SKM-1 (cell line): Measurements from ENCODE around the gene DNAH17.

ENCODE experiments used
- DNase-seq: peaks from one replicate; lab custom pipeline; 2025; ENCODE audit not compliant: unreplicated experiment; lab: John Stamatoyannopoulos, UW

The DNAH17 gene

GRCh38 chr17:78550464-78550863 lies 26.7 kb downstream of the DNAH17 start:
- no peak for DNase-seq

DNA sequence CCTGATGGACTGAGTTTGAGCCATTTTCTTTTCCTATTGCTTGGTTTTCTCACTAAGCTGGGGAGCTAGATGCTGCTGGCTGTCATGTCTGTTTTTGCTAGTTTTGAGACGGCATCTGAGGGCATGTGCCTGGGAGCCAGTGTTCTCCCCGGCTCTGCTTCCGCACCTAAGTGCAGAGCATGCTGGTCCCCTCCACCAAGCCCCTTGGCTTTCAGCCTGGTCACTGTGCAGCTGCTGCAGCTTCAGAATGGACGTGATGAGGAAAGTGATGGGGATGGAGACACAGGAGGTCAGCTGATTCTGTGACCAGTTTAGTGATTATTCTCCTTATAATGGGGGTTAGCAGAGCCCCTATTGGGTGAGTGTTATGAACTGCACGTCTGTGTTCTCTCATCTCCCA lies 28.5 kb downstream of the DNAH17 start:
- no peak for DNase-seq

DNA sequence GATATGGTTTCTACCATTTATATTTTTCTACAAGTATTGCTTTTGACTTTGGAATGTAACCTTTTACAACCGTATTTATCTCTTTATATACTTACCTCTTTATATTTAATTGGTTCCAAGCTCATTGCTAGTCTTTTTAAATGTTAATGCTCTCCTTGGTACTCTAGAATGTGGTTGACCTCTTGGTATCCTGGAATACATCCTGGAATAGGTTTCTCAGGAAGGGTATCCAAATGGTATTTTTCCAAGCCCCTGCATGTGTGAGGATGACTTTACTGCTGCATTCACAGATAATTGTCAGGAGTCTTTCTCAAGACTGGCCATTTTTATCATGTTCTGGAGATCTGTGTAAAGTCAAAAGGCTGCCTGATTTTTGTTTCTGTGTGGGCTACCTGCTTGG lies 30.2 kb downstream of the DNAH17 start:
- DNase-seq, result no peak

DNA sequence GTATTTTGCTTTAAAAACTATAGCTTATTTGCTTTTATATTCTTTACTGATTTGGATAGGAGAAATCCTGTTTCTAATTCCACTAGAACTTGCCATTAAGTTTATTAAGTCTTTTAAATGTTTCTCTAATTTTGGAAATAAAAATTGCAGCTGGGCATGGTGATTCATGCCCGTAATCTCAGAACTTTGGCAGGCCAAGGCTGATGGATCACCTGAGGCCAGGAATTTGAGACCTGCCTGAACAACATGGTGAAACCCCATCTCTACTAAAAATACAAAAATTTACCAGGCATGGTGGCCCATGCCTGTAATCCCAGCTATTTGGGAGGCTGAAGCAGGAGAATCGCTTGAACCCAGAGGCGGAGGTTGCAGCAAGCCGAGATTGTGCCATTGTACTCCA lies 30.7 kb downstream of the DNAH17 start:
- no peak for DNase-seq

- DNase-seq, result no peak
Measured at GRCh38 chr17:78544881-78545755, 32.1 kb downstream of the DNAH17 start.

- DNase-seq, result no peak
Measured at GRCh38 chr17:78541488-78542206, 35.5 kb downstream of the DNAH17 start.

DNA sequence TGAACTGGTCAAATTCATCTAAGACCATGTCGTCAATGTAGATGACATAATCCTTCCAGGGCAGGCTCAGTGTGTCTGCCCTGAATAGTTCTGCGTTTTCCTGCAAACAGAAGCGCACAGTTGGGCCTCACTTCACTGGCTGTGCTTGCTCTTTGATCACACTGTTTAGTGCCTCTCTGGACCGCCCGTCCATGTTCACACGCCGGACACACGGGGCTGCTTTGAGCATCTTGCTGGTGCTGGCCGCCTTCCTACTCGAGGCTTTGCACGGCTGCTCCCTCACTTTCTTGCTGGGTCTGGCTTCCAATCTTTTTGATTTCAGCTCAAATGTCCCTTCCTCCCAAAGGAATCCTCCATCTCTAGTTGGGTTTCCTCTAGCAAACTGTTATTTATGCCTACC lies 37.4 kb downstream of the DNAH17 start:
- no peak for DNase-seq

GRCh38 chr17:78538033-78538776 lies 39.0 kb downstream of the DNAH17 start:
- no peak for DNase-seq

- no peak for DNase-seq
Measured at GRCh38 chr17:78537217-78537860, 39.9 kb downstream of the DNAH17 start.

DNA sequence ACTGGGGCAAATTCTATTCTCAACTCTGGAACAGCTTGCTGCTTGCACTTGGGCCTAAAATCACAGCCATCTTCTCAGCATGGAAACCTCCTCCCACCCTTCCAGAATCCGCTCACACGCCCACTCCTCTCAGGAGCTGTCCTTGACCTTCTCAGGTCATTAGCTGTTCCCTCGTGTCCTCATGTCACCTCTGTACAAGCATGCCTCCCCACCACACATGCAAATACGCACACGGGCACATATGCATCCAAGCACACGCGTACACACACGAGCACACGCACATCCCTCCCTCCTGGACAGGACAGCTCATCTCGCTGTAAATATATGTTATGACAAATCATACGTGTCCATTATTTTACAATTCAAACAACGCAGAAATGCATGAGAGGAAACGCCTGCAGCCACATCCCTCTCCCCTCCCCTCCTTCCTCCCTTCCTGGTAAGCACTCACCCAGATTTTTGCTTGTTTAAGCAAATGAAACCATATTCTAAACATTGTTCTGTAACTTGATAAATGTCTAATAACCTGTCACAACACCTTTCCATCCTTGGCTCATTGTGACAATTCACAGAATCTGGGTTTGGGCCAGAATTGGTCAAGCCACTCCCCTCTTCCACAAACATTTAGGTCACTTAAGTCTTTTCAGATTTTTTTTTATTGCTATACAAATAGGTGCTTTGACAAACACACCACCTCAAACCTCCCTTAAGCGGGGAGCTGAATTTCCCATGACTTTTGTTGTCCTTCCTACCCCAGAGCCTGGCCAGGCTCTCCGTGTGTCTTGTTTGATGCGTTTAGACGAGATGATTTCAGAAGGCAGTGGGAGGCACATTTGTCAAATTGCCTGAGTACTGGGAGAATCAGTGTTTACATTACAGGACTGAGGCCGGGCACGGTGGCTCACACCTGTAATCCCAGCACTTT lies 41.7 kb downstream of the DNAH17 start:
- no peak for DNase-seq

DNA sequence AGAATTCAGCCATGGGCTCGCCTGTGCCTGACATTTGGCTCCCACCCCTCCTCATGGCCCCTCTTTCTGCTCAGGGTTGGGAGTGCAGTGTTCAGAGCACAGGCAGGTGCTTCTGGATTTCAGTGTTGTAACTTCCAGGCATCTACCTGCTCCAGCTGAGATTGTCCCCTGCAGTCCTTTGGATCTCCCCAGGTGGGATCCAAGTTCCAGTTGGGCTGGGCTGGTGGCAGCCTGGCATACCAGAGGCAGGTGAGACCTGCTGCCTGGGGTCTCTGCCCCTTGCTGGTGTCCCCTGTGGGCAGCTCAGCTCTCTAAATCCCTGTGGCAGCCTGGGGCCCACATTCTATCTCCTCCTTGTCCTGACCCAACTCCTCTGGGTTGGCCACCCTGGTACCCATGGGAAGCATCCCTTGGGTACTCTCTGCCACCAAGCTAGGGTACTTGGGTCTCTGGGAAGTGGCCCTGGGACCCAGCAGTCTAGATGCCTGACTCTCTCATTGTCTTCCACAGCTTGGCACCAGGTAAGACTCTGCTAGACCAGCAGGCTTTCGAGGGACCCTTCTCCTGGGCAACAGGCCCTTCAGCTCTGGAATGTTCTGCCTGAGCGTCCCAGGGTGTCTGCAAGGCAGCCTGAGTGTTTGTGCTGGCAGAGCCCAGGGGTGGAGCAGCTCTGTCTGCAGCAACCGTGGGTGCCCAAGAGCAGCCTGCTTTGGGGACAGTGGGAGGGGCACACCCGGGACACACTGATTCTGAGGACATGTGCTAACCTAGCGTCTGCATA lies 42.5 kb downstream of the DNAH17 start:
- DNase-seq, result no peak

DNA sequence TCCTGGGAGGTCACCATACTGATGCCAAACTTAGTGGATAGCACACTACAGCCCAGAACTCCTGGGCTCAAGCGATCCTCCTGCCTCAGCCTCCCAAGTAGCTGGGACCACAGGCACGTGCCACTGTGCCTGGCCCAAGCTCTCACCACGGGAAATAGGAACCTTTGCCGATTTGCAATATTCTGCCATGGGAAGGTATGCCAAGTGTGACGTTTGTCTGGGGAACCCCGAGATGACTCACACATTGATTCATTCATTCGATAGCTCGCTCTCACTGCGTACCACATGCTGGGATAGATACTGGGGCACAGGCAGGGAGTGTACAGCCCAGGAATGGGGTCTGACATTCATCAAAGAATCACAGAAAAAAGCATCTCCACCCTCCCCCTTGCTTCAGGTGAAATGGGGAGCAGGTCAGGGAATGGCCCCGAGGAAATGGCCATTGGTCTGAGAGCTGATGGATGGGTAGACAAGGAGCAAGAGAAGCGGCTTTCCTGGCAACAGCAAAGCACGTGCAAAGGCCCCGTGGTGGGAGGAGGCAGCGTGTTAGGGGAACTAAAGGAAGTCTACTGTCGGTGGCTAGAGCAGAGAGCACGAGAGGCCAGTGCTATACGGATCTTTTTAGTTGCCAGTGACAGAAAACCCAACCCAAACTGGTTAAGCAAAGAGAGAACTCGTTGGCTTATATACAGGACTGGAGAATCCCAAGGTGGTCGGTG lies 44.1 kb downstream of the DNAH17 start:
- DNase-seq, result no peak

GRCh38 chr17:78532311-78532710 lies 44.9 kb downstream of the DNAH17 start:
- DNase-seq, result no peak

- no peak for DNase-seq
Measured at GRCh38 chr17:78530675-78531074, 46.5 kb downstream of the DNAH17 start.

DNA sequence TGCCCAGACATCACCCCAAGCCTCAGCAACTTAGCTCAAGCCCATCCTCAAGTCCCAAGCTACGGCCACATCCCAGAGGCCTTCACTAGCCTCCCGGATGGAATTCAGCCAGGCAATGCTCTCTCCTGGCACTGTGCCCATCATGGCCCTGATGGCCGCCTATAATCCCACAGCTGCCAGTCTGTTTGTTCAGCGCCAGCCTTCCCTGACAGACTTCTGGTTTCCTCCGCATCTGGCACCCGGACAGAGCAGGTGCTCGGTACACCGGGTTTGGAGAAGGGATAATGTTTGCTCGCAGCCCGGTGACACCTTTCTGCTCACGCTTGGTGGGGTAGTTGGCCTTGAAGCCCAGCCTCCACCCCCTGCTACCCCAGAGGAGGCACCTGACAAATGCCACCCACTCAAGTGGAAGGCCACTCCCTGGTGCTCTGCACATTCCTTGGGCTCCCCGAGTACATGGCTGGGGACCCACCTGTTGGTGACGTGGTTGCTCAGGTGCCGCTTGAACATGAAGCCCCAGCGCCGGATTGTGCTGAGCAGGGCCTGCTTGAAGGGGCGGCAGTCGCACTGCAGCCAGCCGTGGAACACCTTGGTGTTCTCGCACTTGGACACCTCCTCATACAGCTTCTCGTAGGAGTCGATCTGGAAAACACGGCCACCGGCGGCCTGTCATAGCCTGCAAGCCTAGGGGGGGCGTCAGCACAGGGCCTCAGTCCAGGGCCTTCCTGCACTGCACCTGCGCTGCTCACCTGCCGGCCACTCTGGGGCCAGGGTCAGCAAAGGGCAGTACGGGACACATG lies 47.1 kb downstream of the DNAH17 start:
- DNase-seq, result no peak

DNA sequence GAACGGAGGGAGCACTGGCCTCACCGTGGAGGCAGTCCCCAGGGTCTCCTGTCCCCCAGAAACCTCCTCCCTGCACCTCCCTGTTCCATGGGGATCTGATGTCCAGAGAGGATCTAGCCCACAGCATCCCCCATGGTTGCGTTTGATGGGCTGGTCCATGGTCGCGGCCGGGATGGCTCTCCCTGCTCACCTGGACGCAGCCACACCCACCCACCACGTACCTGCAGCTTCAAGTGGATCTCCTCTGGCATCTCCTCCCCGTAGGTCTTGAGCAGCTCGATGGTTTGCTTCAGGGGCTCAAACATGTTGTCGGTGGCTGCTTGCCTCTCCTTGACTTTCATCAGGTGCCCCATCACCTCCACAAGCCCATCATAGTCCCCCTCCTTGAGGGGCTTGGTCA lies 47.9 kb downstream of the DNAH17 start:
- no peak for DNase-seq

GRCh38 chr17:78528541-78528940 lies 48.7 kb downstream of the DNAH17 start:
- DNase-seq, result no peak

GRCh38 chr17:78527345-78527744 lies 49.9 kb downstream of the DNAH17 start:
- DNase-seq, result no peak
